ENCODE results near the gene RAD51B.
A peak's percentile ranks its signal among the peaks of the same experiment; 100 is the strongest.

RAD51B gene

DNA sequence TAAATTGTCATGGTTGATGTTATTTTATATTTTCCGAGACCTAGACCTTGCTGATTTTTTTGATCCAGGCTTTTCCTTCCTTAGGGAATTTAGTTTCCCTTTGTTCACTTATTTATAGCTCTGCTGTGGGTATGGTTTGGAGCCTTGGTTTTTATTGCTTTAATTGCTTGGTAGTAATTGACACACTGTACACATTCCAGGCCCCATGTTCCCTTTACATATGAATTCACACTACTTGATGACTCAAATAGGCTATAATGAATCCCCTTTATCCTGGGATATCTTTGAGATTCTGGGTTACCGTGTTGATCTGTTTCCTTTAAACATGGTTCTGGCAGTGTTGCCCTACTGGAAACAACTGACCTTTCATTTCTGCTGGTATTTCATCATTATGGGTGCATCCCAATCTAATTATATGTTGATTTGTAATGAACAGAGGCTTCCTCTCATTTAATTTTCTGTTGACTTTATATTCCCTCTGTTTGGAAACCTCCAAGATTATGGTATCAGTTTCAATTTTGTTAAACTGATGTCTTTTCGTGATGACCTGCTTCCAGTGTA, 424.0 kb downstream of the RAD51B start:
- in situ Hi-C loops (cut with MboI; ENCODE audit: low pct_unique_long_range_greater_than_20kb, low sequenced_read_pairs): loop anchor here (25.0 kb wide), 2 partner anchors 306 to 569 kb away; no protein-coding TSS in a partner anchor
- DNase-seq: no peak

DNA sequence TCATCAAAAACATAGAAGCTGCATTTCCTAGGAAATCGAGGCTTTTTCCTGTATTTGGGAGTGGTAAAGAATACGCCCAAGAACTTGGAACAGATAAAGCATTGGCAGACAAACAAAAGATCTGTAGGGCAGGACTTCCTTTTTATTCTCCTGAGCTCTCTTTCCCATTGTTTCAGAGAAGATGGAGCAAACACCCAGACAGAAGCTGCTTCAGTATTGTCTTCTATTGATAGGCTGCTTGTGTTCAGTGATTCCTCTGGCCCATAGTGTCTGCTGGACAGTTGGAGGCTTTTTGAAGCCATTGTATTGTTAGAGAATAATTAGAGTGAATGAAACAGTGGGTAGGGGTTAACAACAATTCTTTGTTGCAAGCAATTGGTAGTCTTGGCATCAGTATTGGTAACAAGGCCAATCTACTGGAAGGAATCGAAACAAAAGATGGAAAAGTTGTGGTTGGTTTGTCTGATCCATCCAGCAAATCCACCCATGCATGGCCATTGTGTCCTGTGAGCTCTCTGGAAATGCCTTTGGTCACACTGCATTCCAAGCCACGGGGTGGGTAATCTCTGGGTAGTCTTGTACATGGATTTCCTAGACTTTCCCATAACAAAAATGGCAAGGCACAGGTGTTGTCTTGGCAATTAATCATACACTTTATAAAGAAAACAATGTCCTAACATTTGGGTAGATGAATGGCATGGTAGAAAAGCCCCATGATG, 424.8 kb downstream of the RAD51B start:
- in situ Hi-C loops (cut with MboI; ENCODE audit: low pct_unique_long_range_greater_than_20kb, low sequenced_read_pairs): loop anchor here (25.0 kb wide), 2 partner anchors 307 to 568 kb away; no protein-coding TSS in a partner anchor
- no peak for DNase-seq

DNA sequence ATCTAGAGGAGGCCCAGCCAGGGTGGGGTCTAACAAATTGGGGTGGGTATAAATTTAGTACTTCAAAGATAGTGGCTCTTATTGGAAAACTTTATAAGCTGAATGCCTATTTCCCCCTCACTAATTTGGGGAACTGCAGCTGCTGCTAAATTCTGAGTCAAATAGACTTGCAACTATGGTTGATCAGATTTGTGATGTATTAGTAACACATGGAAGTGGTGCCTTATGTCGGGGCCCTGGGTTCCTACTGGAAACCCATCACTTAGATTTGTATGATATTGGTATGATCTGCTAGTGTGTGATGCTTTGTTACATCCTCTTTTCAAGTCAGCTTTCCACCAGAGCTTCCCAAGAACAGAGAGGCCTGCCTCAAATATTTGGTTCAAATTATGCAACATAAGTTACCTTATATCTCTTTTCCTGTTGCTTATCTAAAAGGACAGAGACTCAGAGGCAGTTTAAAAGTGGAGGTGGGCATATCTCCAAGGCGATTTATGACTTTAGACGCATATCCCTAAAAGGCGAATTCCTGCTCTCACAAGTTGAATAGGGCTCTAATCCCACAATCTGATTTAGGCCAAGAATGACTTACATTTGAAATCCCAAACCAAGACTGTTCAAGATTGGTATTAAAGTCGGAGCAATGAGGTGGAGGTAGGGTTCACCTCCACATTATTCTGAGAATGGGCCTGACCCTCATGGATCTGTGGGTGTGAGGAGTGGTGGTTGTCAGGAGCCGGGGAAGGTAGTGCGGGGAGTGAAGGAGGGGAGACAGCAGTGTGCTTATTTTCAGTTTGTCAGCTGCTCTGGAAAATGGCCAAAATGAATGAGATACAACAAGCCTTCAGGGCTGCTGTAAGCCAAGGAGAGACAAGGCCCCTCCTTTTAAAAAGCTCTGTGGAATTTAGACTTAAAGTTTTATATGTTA, 425.8 kb downstream of the RAD51B start:
- no peak for DNase-seq
- in situ Hi-C loops (cut with MboI; ENCODE audit: low pct_unique_long_range_greater_than_20kb, low sequenced_read_pairs): loop anchor here (25.0 kb wide), 2 partner anchors 308 to 567 kb away; no protein-coding TSS in a partner anchor

DNA sequence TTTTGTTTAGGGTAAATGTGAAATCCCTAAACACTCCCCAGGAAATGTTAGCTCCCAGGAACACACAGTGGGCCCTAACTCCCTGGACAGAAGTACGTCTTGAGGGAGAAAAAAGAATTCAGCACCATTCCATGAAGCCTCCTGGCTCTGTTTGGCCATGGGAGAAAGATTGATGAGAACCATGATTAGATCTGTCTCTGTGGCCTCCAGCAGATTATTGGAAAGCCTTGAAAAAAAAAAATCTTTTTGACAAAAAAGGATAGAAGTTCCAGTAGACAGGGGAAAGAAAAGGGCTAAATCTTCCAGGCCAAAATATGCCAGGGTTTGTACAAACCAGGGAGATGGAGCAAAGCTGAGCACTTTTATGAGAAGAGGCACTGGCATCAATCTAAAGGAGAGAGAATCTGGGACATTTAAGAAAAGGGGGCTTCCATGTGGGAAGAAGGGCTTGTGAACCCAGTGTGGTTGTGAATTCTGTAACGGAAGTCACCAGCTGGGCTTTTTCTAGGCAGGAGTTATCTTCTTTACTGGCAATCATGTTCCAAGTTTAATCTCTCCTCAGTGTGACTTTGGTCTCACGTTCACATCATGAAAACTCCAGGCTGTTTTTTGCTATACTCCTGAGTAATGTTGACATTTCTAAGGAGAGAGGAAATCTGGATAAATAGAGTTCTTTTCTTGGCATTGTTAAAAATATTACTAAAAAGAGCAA, 426.7 kb downstream of the RAD51B start:
- in situ Hi-C loops (cut with MboI; ENCODE audit: low pct_unique_long_range_greater_than_20kb, low sequenced_read_pairs): loop anchor here (25.0 kb wide), 2 partner anchors 309 to 566 kb away; no protein-coding TSS in a partner anchor
- no peak for DNase-seq

DNA sequence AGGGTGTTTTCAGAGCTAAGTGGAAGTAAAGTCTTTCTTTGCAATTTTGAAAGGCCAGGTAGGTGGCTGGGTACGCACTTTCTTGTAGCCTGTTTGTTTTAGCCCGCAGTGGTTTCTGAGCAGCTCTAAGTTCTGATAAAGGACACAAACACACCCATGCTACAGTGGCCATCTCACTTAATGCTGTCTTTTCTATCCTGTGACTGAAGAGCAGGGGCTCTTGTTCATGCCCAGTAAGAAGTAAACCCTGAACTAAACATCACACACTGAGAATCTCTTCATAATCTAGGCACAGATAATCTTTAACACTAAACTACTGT, 427.2 kb downstream of the RAD51B start:
- DNase-seq: no peak
- in situ Hi-C loops (cut with MboI; ENCODE audit: low pct_unique_long_range_greater_than_20kb, low sequenced_read_pairs): loop anchor here (25.0 kb wide), 2 partner anchors 309 to 566 kb away; no protein-coding TSS in a partner anchor

DNA sequence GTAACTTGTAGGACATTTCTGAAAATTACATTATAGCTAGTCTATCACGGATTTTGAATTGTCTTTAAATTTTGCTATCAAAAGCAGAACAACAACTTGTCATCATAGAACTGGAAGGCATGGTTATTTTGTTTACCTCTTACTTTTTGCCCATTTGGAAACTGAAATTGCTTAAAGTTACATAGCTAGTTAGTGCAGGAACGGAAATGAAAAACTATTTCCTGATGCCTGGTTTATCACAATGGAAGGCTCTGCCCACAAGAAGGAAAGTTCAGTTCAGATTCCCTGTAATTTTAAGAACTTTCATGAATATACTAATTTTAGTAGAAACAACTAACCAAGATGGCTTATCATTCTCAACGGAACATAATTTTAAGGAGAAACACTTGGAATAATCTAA, 427.7 kb downstream of the RAD51B start:
- in situ Hi-C loops (cut with MboI; ENCODE audit: low pct_unique_long_range_greater_than_20kb, low sequenced_read_pairs): loop anchor here (25.0 kb wide), 2 partner anchors 310 to 565 kb away; no protein-coding TSS in a partner anchor
- no peak for DNase-seq

DNA sequence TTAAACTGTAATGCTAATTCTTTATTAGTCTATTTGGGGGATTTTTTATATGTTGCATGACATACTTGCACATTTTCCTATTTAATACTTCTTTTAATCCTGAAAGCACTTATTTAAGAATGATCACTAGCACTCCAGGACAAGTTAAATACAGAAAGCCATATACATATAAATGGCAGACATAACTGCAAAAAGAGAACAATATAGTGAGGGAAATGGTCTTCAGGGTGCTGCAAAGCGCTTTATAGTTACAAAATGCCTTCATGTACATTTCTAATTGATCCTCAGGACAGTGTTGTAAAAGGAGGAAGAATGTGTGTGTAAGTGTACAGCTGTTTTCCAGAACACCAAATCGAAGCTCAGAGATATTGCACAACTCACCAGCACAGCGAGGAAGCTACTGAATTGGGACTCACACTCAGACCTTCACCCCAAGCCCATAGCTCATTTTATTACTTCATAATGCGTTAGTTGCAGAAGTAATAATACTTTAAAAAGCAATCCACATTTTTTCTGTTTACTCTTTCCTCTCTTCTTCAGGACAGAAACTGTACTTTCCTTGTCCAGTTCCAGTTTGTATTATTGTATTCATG, 428.2 kb downstream of the RAD51B start:
- no peak for DNase-seq
- in situ Hi-C loops (cut with MboI; ENCODE audit: low pct_unique_long_range_greater_than_20kb, low sequenced_read_pairs): loop anchor here (25.0 kb wide), 2 partner anchors 310 to 565 kb away; no protein-coding TSS in a partner anchor

DNA sequence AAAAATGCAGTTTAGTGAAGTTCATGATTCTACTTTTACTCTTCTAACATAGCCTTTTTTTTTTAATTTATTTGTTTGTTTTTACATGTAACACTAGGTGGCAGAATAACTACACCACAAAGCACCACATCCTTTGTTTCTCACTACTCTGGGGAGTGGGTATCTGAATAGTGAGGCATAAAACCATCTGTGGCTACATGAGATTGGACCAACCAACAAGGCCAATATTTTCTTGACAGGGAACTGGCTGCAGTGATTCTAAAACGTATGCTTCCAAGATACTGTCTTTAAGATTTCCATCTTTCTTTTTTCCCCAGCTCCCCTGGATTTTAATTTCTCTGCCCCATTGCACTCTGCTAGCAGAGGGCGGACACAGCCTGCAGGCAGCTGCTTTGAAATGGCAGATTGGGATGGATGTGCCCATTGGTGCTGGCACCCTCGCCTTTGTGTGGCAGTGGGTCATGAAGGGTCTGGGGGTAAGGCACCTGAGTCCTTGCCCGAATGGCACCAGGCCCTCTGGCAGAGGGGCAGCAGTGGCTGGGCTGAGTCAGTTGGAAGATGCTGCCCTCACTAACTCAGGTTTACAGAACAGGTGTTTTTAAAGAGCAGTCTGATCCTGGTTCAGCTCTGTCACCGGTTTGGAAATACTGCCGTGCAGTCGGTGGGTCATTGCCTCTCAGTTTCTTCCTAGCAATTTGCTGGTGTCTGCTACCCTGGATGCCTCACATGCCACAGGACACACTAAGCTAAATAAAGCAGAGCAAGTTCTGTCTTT, 429.1 kb downstream of the RAD51B start:
- in situ Hi-C loops (cut with MboI; ENCODE audit: low pct_unique_long_range_greater_than_20kb, low sequenced_read_pairs): loop anchor here (25.0 kb wide), 2 partner anchors 311 to 564 kb away; no protein-coding TSS in a partner anchor
- DNase-seq: peak; percentile 54

DNA sequence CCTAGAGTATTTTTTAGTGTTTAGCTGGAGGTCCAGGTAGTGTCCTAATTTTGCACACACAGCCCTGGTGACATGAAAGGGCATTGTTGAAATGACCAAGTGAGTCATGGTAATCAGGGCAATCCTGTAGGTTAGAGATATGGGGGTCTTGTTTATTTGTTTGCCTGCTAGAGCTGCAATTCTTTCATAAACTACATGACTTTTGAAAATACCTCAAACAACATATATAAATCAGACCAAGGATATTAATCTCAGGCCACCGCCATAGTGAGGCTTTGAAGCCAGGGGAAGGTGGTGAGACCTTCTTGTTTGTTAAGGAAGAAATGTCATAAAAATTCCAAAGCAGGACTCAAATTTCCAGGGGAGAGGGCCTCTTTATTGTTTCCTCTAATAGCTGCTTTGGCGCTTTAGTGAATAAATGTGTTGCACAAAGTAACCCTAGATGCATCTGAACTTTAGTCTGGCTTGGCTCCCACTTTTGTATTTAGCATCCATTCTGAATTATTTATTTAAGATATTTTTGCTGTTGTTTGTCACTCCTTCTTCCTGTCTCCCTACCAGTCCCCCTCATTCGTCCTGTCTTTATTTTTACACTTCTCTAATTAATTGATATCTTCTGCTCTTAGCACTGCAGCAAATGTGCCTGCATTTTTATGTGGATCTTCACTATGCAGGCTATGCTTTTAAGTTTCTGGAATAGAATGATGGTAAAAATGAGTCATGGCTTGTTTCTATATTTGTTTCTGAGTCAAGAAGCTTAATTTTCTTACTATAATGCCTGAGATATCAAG, 430.3 kb downstream of the RAD51B start:
- DNase-seq: no peak
- in situ Hi-C loops (cut with MboI; ENCODE audit: low pct_unique_long_range_greater_than_20kb, low sequenced_read_pairs): loop anchor here (25.0 kb wide), 2 partner anchors 313 to 562 kb away; no protein-coding TSS in a partner anchor

DNA sequence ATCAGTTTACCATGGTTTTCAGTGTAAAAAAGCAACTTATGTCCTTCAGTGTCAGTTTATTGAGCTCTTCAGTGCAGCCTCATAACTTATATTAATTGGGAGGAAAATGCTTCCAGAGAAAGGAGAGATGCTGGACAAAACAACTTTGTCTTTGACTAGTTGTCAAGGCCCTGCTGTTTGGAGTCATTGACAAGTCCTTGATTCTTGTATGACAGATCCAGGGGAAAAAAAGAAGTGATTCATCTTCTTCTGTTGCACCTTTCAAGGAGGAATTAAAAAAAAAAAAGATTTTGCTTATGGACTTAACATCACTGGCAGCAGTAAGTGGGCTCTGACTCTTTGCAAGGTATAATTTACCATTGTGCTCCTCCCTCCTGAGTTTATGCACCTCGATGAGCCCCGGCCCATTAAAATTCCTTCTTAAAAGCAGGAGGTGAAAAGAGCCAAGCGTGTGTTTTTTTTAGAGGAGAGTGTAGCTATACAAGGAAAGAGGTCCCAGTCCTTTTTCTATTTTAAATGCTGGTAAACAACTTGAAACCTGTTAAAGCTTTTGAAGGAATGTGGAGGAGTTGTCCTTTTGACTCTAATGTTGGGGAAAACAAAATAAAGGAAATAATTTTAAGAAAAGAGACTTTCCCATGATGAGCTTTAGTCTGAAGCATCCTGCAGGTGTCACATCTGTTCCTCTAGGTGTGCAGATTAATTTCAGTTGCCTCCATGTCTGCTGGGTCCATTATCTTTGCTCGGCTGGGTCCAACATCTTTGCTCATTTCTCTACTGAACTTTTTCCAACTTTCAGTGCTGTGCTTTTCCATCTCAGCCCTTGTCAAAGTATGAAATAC, 431.6 kb downstream of the RAD51B start:
- DNase-seq: no peak
- in situ Hi-C loops (cut with MboI; ENCODE audit: low pct_unique_long_range_greater_than_20kb, low sequenced_read_pairs): no loop called here

DNA sequence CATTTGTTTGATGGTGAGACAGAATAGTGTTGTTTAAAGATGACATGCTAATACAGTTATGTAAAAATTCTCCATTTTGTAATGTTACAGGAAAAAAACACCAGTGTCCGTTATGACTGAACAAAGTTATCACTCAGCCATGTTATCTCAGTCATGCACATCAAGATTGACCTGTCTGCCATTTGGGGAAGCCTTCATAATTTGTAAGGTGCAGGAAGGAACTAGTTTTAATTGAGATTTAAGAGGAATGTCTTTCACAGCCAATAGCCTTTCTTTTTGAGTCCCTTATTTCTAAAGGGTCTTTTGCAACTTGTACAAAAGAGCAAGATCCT, 432.2 kb downstream of the RAD51B start:
- in situ Hi-C loops (cut with MboI; ENCODE audit: low pct_unique_long_range_greater_than_20kb, low sequenced_read_pairs): no loop called here
- DNase-seq: no peak

DNA sequence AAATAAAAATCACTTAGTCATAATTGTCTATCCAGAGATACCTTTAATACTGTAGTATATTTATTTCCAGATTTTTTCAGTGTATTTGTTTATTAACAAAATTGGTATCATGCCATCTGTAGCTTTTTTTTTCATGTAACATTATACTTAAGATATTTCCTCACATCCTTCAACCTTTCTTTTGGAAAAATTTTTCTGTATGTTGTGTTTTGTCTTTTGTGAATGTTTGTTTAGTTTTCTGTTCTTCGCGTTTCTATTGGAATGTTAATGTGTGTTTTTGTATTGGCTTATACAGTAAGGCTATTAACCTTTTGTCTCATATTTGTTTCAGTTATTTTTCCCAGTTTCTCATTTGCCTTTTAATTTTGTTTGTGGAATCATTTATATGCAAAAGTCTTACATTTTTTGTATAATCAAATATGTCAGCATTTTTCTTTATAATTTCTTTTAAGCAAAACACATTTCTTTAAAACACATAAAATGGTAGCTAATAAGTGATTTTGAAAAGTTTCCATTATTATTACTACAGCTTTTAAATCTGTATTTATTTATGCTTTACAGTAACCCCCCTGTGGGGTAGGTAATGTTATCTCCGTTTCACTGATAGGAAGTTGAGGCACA, 433.7 kb downstream of the RAD51B start:
- DNase-seq: no peak
- in situ Hi-C loops (cut with MboI; ENCODE audit: low pct_unique_long_range_greater_than_20kb, low sequenced_read_pairs): no loop called here

DNA sequence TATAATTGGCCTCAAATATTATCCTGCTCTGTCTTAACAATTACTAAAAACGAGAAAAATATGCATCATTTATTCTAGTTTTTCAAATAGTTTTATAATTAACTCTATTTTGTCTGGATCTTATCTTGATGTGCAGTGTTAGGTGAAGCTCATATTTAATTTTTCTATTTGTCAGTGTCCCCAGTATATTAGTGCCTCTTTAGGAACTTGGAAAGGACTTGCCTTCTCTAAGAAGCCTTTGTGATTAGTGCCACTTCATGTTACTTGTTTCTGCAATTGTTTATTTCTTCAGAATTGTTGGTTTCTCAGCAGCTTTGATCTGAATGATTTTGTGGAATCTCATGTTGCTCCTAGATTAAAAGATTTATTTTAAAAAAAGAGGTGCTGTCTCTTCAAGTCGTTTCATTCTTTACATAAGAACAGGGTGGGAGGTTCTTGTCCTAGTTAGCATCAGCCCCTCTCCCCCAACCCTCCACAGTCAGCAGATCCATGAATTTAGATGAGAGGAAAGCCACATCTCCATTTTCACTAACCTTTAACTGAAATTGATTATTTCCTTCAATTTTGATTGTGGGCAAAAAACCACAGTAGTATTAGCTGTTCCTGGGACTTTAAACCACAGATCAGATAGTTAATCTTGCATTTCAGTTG, 434.4 kb downstream of the RAD51B start:
- in situ Hi-C loops (cut with MboI; ENCODE audit: low pct_unique_long_range_greater_than_20kb, low sequenced_read_pairs): no loop called here
- DNase-seq: no peak

DNA sequence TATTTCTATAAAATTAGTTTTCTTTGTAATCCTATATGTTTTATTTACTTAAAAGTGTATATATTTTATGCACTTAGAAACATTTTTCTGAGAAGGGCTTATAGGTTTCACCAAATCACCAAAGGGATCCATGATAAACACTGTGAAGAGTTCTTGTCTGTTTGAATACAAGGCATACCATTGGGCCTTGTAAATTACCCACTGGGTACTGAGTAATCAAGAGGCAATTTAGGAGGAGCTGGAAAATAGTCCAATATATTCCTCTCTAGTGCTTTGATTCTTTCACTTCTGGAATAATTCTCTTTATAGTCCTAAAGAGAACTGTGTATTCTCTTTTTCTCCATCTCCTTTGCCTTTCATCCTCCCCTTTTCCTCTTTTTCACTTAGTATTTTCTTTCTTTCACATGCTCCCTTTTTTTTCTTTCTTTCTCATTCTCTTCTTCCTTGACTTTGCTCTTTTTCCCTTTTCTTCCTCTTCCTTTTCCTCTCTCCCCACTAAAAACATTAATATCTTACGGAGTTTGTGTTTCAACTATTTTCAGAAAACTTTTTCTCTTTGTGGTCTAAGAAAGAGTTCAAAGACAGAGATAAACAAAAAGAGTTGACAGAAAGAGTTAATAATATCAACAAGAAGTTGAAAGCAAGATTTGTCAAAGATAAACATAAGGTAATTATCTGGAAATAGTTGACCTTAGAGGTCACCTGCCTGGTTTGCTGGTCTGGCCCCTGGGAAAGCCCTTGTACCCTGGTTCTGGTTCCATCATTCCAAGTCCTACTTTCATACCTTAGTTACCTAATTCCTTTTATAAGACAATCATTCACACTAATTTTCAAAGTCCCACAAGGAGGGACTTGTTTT, 435.3 kb downstream of the RAD51B start:
- DNase-seq: no peak
- in situ Hi-C loops (cut with MboI; ENCODE audit: low pct_unique_long_range_greater_than_20kb, low sequenced_read_pairs): no loop called here

DNA sequence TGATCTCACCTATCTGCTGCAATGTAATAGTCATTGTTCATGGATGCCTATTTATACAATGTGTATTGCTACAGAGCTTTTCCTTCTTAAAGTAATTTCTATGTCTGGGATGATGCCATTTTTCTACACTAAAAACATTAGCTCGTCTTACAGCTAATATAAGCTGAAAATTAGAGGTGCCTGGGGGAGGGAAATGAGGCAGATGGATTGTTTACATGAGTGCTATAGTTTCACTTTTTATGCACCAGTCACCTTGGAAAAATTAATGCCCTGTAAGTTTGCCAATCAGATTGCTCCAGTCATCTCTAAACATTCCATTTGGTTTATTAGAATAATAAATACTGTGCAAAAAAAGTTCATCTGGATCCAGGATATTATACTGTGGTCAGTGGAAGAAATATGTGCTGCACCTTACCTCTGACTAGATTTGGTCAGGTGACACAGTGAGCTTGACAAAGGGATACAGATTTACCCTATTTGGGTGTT, 436.2 kb downstream of the RAD51B start:
- in situ Hi-C loops (cut with MboI; ENCODE audit: low pct_unique_long_range_greater_than_20kb, low sequenced_read_pairs): no loop called here
- DNase-seq: no peak
